HG02840 (cell line): ENCODE results near the gene GREB1.

ENCODE experiments used
- ATAC-seq: cut with Tn5 transposase; IDR thresholded peaks from one replicate; pipeline ENCODE4 v1.9.1; 2021; ENCODE audit warnings: mild to moderate bottlenecking, moderate library complexity, moderate number of reproducible peaks; ENCODE audit not compliant: unreplicated experiment, low FRiP score

The GREB1 gene

GRCh38 chr2:11577101-11577883 lies 43.4 kb downstream of the GREB1 start:
- ATAC-seq, result no peak

- no peak for ATAC-seq
Observed at GRCh38 chr2:11578081-11578948, 44.5 kb downstream of the GREB1 start.

GRCh38 chr2:11578986-11579774 lies 45.3 kb downstream of the GREB1 start:
- no peak for ATAC-seq

- no peak for ATAC-seq
Observed at GRCh38 chr2:11579867-11580659, 46.2 kb downstream of the GREB1 start.

GRCh38 chr2:11580697-11581096 lies 46.9 kb downstream of the GREB1 start:
- ATAC-seq, result no peak

- ATAC-seq, result no peak
Observed at GRCh38 chr2:11581124-11581796, 47.4 kb downstream of the GREB1 start.

- no peak for ATAC-seq
Observed at GRCh38 chr2:11581797-11582611, 48.2 kb downstream of the GREB1 start.

- no peak for ATAC-seq
Observed at GRCh38 chr2:11582612-11582861, 48.7 kb downstream of the GREB1 start.

- ATAC-seq, result no peak
Observed at GRCh38 chr2:11582862-11583752, 49.3 kb downstream of the GREB1 start.

GRCh38 chr2:11583840-11584524 lies 50.1 kb downstream of the GREB1 start:
- no peak for ATAC-seq

- no peak for ATAC-seq
Observed at GRCh38 chr2:11584525-11585056, 50.7 kb downstream of the GREB1 start.

GRCh38 chr2:11585071-11585470 lies 51.2 kb downstream of the GREB1 start:
- ATAC-seq, result no peak

- no peak for ATAC-seq
Observed at GRCh38 chr2:11588228-11589110, 54.6 kb downstream of the GREB1 start.

GRCh38 chr2:11589316-11589940 lies 55.6 kb downstream of the GREB1 start:
- no peak for ATAC-seq

GRCh38 chr2:11590193-11590592 lies 56.3 kb downstream of the GREB1 start:
- no peak for ATAC-seq

GRCh38 chr2:11591091-11591490 lies 57.2 kb downstream of the GREB1 start:
- no peak for ATAC-seq
